Activated CD4-positive, CD25-positive, alpha-beta regulatory T cell treated with anti-CD3 and anti-CD28 coated beads, Interleukin-2, amount 50 U/mL, for 16 hours (primary cell): ENCODE results near the gene ITCH.

Source experiments
- DNase-seq: peaks from one replicate; pipeline ENCODE4 v3.0.0-alpha.2; 2020; ENCODE audit warnings: low read depth, low spot score

ITCH gene

DNA sequence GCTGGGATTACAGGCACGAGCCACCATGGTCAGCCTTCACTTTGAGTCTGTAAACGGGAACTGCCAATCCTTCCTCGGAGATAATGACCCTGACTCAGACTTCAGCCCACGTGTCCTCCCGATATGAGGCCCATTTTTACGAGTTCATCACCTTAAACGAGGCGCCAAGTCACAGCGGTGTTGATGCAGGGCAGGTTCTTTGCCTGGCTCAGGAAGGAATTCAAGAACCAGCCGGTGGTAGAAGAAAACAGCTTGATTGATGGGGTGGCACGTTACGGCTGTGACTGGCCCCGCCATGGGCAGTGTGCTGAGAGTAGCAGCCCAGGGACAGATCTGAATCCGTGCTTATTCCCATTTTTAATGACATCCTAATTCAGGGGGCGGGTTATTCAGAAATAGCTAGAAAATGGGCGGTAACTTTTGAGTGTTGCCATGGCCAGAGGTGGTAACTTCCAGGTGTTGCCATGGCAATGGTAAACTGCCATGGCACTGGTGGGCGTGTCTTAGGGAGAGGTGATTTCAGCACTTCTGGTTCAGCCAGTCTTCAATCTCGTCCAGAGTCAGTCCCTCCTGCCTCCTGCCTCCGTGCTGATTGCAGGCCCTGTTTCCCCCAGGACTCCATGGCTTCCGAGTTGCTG, 186.3 kb downstream of the ITCH start:
- no peak for DNase-seq

DNA sequence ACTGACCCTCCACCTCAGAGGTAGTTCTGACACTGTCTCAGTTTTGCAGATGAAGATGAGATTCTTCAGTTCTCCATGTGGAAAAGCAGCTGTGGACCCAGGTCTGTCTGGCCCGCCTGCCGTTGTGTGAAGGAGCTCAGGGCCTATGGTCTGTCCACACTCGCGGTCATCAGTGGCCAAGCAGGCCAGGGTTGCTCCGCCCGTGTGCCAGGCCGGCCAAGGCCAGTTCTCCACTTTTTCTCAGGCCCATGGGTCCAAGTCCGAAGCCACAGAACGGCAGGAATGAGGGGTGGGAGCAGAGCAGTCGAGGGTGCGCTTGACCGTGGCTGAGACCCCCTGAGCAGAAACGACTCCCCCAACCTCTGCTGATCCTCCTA, 186.8 kb downstream of the ITCH start:
- no peak for DNase-seq

DNA sequence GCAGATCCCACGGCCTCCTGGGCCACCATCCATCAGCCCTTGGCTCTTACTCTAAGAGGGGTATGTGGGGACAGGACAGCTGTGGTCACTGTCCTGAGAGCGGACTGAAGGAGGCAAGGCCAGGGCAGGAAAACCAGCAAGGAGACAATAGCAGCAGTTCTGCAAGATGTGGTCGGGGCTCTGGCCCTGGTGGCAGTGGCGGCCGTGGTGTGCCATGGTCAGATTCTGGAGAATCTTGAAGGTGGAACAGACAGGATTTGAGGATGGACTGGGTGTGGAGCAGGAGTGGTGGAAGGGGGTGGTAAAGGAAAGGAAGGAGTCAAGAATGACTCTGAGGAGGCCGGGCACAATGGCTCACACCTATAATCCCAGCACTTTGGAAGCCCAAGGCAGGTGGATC, 189.5 kb downstream of the ITCH start:
- DNase-seq: no peak

DNA sequence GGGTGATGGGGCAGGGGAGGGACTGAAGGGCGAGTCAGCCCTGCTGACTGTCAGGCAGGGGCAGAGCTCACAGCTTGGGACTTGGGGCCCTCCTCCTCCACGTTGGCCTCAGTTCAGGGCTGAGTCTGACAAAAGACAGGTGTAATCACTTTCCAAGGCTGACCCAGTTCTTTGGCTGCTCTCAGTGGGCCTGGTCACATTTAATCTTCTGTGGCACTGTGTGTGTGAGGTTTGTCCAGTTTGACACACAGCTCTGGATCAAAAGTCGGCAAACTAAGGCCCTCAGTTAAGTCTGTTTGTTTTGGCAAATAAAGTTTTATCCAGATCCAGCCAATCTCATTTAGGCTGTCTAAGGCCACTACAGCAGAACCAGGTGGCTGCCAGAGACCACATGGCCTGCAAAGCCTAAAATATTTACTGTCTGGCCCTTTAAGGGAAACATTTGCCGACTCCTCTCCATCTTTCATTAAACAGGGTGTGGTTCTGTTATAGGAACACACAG, 190.3 kb downstream of the ITCH start:
- no peak for DNase-seq

DNA sequence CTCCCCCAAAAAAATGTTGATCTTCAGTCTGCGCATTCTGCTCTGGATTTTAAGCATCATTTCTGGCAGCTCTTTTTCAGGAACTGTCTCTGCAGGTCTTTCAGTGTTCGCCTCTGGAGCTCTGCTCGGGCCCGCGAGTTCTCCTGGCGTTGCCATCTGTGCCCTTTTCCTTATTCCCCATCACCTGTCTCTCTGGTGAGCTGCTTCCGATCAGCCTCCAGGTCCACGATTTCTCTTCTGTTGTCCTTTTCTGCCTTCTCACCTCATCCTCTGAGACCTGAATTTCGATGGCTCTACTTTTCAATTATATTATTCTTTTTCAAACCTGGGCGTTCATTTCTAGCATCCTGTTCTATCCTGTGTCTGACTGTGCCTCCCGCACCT, 194.9 kb downstream of the ITCH start:
- DNase-seq: no peak

DNA sequence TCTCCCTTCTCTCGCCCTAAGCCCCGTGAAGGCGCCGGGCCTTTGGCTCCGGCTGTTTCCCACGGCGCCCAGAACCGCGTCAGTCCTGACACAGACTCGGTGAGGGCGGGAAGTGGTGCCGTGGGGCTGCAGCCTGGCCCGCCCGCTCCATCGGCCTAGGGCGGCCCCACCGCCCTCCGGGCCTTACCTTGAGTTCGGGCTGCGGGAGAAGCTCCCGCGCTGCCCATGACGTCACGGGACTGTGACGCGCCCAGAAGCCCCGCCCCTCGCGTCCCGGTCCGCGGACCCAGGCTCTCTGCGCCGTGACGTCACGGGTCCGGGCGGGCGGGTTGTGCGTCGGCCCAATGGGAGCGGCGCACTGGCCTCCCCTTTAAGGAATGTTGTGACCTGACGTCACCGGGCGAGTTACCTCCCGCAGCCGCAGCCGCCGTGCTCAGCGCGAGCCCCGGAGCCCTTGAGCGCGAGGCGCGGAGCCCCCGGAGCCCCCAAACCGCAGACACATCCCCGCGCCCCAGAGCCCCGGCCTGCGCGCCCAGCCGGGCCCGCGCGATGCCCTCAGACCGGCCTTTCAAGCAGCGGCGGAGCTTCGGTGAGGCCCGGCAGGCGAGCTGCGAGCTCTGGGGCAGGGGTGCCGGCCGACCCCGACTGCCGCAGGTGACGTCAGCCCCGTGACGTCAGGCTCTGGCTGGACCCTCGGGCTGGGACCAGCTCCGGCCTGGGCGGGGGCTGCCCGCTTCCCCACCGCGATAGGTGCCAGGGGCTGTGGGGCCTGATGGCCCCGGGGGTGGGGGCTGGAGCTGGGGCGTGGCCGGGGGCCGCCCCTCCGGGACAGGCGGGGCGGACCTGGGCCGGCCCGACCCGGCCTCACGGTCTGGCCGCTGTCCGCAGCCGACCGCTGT, 195.5 kb downstream of the ITCH start, which contains the start of gene MAP1LC3A:
TSS of gene MAP1LC3A (plus strand) at position 399 of the 899 bp plus-strand sequence. CDS start at position 550, 151 bp downstream.
- DNase-seq: peak; percentile 91

DNA sequence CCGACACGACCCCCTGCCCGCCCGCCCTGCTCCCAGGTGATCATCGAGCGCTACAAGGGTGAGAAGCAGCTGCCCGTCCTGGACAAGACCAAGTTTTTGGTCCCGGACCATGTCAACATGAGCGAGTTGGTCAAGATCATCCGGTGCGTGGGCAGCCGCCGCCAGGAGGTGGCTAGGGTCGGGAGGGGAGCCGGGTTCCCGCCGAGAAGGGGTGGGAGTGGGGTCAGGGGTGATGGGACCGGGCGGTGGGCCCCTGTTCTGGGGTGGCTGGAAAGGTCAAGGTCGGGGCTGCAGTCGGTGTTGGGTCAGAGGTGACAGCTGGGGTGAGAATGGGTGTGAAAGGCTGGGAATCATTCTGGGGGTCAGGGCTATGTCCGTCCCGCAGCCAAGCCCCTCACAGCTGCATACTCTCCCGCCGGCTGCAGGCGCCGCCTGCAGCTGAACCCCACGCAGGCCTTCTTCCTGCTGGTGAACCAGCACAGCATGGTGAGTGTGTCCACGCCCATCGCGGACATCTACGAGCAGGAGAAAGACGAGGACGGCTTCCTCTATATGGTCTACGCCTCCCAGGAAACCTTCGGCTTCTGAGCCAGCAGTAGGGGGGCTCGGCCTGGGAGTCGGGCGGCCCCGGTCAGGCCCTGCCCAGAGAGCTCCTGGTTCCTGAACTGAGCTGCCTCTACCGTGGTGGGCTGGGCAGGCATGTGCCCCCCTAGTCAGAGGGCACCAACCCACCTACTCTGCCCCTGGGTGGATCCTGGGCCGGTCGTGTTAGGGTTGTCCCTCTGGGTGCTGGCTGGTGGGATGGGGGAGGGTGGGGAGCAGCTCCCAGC, 196.5 kb downstream of the ITCH start:
- no peak for DNase-seq

DNA sequence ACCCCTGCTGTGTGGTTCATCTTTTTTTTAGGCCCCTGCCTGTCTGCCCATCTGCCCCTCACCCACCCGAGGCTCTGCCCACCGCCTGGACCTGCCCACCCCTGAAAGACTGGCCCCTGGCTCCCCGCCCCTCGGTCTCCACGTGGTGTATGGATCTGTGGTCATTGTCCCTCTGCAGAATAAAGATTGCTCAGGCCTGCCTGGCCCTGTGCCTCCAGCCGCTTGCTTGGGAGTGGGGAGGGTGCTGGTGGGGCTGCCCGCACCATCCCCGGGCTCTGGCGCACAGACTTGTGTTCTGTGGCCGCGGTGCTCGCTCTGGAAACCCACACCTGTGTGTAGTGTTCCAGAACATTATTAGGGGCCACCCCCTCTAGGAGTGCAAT, 197.1 kb downstream of the ITCH start:
- no peak for DNase-seq

DNA sequence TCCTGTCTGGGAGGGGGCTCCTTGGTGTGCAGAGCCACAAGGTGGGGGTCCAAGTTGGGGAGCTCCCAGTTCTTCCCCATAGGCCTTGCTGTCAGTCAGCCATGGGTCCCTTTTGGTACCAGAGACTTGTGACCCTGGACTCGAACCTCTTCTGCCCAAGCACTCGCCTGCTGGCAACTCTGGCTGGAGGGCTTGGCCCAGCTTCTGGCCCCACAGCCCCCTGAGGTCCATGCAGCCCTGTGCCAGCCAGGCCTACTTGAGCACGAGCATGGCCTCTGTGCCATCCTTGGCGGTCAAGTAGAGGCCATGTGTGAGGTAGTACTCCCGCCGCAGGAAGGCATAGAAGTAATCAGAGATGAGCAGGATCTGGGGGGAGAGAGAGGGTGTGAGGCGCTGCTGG, 197.5 kb downstream of the ITCH start:
- DNase-seq: no peak
